K562 (cell line): ENCODE measurements around the gene MAU2. TPM values are rescaled to one million over a fixed set of nuclear protein-coding genes. Genes with fewer than 3 reads are reported as not detected.

ENCODE experiments used
- ATF1 ChIP-seq, 2 experiments: fragments of 450-650 bp in 1 of 2; IDR thresholded peaks; 2 replicates each; pipeline ENCODE4 v1.6.1; 2016; ENCODE audit warnings: missing compliant biosample characterization in 1 of 2, missing genetic modification characterization in 1 of 2
- DMBX1 ChIP-seq: fragments of 250-450 bp; sonication (Bioruptor Pico); IDR thresholded peaks from 2 replicates; pipeline ENCODE4 v1.8.0; 2022; ENCODE audit warnings: inconsistent platforms, mild to moderate bottlenecking, moderate library complexity, borderline replicate concordance
- KLF16 ChIP-seq: IDR thresholded peaks from 2 replicates; pipeline ENCODE4 v1.6.1; 2016; ENCODE audit warnings: antibody characterized with exemption
- RNF2 ChIP-seq: sonication (generic); IDR thresholded peaks from 2 replicates; pipeline ENCODE4 v1.6.1; 2016
- SMARCC2 ChIP-seq: fragments of 450-650 bp; IDR thresholded peaks from 2 replicates; pipeline ENCODE4 v1.6.1; 2017; ENCODE audit warnings: antibody characterized with exemption, moderate library complexity, mild to moderate bottlenecking, low read depth
- SMC3 ChIP-seq: conservative IDR thresholded peaks from 2 replicates; pipeline ENCODE4 v1.6.1; 2011; ENCODE audit warnings: low read depth, low read length, improper control_type of control experiment; ENCODE audit not compliant: insufficient read depth
- XRCC5 ChIP-seq: fragments of 200-400 bp; formaldehyde crosslinking; IDR thresholded peaks from 2 replicates; pipeline ENCODE4 v1.6.1; 2017; ENCODE audit warnings: low read depth, mild to moderate bottlenecking, low read length
- ZNF431 ChIP-seq: sonication (generic); formaldehyde crosslinking; IDR thresholded peaks from 2 replicates; pipeline ENCODE4 v1.8.0; 2022; ENCODE audit warnings: mild to moderate bottlenecking, missing genetic modification reagents
- ZNF551 ChIP-seq: fragments of 250-450 bp; sonication (Bioruptor Pico); IDR thresholded peaks from 2 replicates; pipeline ENCODE4 v1.5.0; 2021; ENCODE audit warnings: mild to moderate bottlenecking, moderate library complexity
- ZNF589 ChIP-seq: fragments of 200-800 bp; sonication (Bioruptor generic); IDR thresholded peaks from 2 replicates; pipeline ENCODE4 v1.6.1; 2016; ENCODE audit warnings: low read depth, missing genetic modification characterization, missing compliant biosample characterization
- polyA plus RNA-seq, 8 experiments: library from polyadenylated mRNA; depleted of rRNA in 4 of 8; stranded (reverse) in 5 of 8; unstranded in 3 of 8; fragments of >200 nt; fragmentation: Nextera tagmentation in 2 of 8; fragmentation: Illumina TruSeq in 1 of 8; extraction: Ambion mirVana in 2 of 8; extraction: Trizol in 1 of 8; gene quantifications; 2 replicates each; pipeline versions ENCODE4 v1.2.1 to v1.2.3, GENCODE V29; 2011 to 2014; ENCODE audit warnings: inconsistent platforms in 1 of 8, missing spikeins in 1 of 8
- total RNA-seq, 7 experiments: library from RNA; depleted of rRNA in 6 of 7; stranded (reverse); fragments of >200 nt in 6 of 7; fragmentation: Illumina TruSeq in 2 of 7; extraction: Trizol in 2 of 7; gene quantifications; 2 replicates each; pipeline versions ENCODE4 v1.2.1 to v1.2.3, GENCODE V29; 2011 to 2021; ENCODE audit warnings: low replicate concordance in 1 of 7
- TF ChIP-seq, protein P1 (sequence below): sonication (generic); formaldehyde crosslinking; IDR thresholded peaks from 2 replicates; pipeline ENCODE4 v1.8.0; 2022; ENCODE audit warnings: missing genetic modification reagents, mild to moderate bottlenecking, moderate library complexity, borderline replicate concordance
- TF ChIP-seq, protein P2 (sequence below): sonication (generic); formaldehyde crosslinking; IDR thresholded peaks from 2 replicates; pipeline ENCODE4 v1.9.0; 2022; ENCODE audit warnings: mild to moderate bottlenecking, missing genetic modification reagents
- TF ChIP-seq, protein P3 (sequence below): fragments of 450-650 bp; IDR thresholded peaks from 2 replicates; pipeline ENCODE4 v1.6.1; 2017; ENCODE audit warnings: antibody characterized with exemption, mild to moderate bottlenecking
- TF ChIP-seq, protein P4 (sequence below): IDR thresholded peaks from 2 replicates; pipeline ENCODE4 v1.6.1; 2014; ENCODE audit warnings: antibody characterized with exemption
- TF ChIP-seq, protein P5 (sequence below), 3 experiments: fragments of 200-800 bp in 1 of 3; fragments of 250-450 bp in 1 of 3; fragments of 450-650 bp in 1 of 3; sonication (Bioruptor Pico) in 1 of 3; sonication (Bioruptor generic) in 1 of 3; formaldehyde crosslinking in 1 of 3; IDR thresholded peaks; 2 replicates each; pipeline versions ENCODE4 v1.6.1 to v1.8.0; 2016 to 2022; ENCODE audit warnings: mild to moderate bottlenecking in 2 of 3, missing genetic modification characterization in 2 of 3, missing compliant biosample characterization in 1 of 3, moderate library complexity in 1 of 3

MAU2 gene
- total and polyA plus RNA-seq, 9 of the 15 experiments (the other 6 are each of a cell fraction or from before 2014, with no cell fraction given): 1.2 to 48.1 (median 19.4) TPM

DNA sequence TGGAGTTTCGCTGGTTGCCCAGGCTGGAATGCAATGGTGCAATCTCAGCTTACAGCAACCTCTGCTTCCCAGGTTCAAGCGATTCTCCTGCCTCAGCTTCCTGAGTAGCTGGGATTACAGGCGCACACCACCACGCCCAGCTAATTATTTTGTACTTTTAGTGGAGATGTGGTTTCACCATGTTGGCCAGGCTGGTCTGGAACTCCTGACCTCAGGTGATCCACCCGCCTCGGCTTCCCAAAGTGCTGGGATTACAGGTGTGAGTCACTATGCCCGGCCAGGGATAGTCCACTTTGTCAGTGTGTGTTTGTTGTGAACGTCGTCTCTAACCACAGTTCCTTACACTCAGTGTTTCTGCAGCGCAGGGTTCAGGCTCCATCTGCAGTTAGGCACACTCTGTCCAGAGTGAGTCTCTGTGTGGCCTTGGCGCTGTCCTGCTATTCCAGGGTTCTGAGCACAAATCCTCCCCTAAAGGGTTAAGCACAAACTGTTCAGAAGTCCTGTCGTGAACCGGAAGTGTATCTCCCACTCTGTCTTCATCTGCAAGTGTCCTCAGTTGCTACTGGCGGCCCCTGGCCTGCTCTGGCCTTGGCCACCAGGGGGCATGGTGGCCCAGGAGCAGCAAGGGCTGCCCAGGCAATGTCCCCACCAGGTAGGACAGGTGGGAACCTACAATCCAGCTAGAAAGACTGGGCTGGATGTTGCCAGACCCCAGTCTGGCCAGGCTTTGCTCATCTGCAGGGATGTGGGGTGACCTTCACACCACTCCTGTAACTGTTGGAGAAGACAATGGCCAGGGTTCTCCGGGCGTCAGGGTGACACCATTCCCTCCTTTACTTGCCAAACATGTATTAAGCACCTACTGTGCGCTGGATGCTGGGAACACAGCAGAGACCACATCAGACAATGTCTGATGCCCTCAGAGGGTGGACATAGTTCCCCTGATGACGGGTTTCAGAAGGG, 46.1 kb downstream of the MAU2 start (continued):
- peak; percentile 92; the same call in 1 of the 2 replicates for TF ChIP-seq XRCC5
- no peak for TF ChIP-seq ZNF551 (CRISPR knock-in tag)
- TF ChIP-seq SMC3: peak; percentile 89
- TF ChIP-seq, protein P1, sequence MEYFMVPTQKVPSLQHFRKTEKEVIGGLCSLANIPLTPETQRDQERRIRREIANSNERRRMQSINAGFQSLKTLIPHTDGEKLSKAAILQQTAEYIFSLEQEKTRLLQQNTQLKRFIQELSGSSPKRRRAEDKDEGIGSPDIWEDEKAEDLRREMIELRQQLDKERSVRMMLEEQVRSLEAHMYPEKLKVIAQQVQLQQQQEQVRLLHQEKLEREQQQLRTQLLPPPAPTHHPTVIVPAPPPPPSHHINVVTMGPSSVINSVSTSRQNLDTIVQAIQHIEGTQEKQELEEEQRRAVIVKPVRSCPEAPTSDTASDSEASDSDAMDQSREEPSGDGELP (CRISPR knock-in tag): peak; percentile 84
- TF ChIP-seq ZNF431 (CRISPR knock-in tag): 0 out of 2 replicates have a peak, but pooled peaks have one; percentile 48
- no peak for TF ChIP-seq ATF1 (CRISPR knock-in tag; IDR thresholded peaks at IDR 0.05)
- TF ChIP-seq ATF1 (tag; IDR thresholded peaks at IDR 0.05): peak; percentile 61
- TF ChIP-seq, protein P2, sequence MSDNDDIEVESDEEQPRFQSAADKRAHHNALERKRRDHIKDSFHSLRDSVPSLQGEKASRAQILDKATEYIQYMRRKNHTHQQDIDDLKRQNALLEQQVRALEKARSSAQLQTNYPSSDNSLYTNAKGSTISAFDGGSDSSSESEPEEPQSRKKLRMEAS: peak; percentile 52; the same call in 1 of the 2 replicates
- no peak for TF ChIP-seq SMARCC2
- TF ChIP-seq, protein P3, sequence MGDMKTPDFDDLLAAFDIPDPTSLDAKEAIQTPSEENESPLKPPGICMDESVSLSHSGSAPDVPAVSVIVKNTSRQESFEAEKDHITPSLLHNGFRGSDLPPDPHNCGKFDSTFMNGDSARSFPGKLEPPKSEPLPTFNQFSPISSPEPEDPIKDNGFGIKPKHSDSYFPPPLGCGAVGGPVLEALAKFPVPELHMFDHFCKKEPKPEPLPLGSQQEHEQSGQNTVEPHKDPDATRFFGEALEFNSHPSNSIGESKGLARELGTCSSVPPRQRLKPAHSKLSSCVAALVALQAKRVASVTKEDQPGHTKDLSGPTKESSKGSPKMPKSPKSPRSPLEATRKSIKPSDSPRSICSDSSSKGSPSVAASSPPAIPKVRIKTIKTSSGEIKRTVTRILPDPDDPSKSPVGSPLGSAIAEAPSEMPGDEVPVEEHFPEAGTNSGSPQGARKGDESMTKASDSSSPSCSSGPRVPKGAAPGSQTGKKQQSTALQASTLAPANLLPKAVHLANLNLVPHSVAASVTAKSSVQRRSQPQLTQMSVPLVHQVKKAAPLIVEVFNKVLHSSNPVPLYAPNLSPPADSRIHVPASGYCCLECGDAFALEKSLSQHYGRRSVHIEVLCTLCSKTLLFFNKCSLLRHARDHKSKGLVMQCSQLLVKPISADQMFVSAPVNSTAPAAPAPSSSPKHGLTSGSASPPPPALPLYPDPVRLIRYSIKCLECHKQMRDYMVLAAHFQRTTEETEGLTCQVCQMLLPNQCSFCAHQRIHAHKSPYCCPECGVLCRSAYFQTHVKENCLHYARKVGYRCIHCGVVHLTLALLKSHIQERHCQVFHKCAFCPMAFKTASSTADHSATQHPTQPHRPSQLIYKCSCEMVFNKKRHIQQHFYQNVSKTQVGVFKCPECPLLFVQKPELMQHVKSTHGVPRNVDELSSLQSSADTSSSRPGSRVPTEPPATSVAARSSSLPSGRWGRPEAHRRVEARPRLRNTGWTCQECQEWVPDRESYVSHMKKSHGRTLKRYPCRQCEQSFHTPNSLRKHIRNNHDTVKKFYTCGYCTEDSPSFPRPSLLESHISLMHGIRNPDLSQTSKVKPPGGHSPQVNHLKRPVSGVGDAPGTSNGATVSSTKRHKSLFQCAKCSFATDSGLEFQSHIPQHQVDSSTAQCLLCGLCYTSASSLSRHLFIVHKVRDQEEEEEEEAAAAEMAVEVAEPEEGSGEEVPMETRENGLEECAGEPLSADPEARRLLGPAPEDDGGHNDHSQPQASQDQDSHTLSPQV: peak; percentile 92
- peak; percentile 58; the same call in 1 of the 2 replicates for TF ChIP-seq DMBX1 (CRISPR knock-in tag)
- 0 out of 2 replicates have a peak, but pooled peaks have one; percentile 37 for TF ChIP-seq ZNF589 (CRISPR knock-in tag)
- no peak for TF ChIP-seq RNF2
- TF ChIP-seq KLF16: peak; percentile 55
- TF ChIP-seq, protein P4, sequence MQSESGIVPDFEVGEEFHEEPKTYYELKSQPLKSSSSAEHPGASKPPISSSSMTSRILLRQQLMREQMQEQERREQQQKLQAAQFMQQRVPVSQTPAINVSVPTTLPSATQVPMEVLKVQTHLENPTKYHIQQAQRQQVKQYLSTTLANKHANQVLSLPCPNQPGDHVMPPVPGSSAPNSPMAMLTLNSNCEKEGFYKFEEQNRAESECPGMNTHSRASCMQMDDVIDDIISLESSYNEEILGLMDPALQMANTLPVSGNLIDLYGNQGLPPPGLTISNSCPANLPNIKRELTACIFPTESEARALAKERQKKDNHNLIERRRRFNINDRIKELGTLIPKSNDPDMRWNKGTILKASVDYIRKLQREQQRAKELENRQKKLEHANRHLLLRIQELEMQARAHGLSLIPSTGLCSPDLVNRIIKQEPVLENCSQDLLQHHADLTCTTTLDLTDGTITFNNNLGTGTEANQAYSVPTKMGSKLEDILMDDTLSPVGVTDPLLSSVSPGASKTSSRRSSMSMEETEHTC: 0 out of 2 replicates have a peak, but pooled peaks have one; percentile 11
- TF ChIP-seq, protein P5, sequence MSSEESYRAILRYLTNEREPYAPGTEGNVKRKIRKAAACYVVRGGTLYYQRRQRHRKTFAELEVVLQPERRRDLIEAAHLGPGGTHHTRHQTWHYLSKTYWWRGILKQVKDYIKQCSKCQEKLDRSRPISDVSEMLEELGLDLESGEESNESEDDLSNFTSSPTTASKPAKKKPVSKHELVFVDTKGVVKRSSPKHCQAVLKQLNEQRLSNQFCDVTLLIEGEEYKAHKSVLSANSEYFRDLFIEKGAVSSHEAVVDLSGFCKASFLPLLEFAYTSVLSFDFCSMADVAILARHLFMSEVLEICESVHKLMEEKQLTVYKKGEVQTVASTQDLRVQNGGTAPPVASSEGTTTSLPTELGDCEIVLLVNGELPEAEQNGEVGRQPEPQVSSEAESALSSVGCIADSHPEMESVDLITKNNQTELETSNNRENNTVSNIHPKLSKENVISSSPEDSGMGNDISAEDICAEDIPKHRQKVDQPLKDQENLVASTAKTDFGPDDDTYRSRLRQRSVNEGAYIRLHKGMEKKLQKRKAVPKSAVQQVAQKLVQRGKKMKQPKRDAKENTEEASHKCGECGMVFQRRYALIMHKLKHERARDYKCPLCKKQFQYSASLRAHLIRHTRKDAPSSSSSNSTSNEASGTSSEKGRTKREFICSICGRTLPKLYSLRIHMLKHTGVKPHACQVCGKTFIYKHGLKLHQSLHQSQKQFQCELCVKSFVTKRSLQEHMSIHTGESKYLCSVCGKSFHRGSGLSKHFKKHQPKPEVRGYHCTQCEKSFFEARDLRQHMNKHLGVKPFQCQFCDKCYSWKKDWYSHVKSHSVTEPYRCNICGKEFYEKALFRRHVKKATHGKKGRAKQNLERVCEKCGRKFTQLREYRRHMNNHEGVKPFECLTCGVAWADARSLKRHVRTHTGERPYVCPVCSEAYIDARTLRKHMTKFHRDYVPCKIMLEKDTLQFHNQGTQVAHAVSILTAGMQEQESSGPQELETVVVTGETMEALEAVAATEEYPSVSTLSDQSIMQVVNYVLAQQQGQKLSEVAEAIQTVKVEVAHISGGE (CRISPR knock-in tag; IDR thresholded peaks at IDR 0.05): peak in 1 of 3 experiments; percentile 46; a peak in 1 of 6 replicates
